Measurements from ENCODE around the gene AASDH.

DNA sequence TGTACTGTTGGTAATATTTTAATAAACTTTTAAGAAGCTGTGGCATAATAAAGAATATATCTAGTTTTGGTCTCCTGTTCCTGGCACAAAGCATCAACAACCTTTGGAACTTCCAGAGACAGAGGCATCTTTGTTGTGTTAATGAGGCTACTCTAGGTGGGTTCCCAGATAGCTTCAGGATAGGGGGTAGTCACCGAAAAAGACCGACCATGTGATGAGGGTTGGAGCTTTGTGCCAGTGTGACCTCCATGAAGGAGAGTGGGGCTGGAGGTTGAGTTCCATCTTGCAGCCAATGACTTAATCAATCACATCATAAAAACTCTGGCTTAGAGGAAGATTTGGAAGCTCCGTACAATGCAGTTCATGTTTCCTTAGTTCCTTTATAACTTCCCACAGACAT lies 38.2 kb upstream of the AASDH start:
- TF ChIP-seq, protein P1, sequence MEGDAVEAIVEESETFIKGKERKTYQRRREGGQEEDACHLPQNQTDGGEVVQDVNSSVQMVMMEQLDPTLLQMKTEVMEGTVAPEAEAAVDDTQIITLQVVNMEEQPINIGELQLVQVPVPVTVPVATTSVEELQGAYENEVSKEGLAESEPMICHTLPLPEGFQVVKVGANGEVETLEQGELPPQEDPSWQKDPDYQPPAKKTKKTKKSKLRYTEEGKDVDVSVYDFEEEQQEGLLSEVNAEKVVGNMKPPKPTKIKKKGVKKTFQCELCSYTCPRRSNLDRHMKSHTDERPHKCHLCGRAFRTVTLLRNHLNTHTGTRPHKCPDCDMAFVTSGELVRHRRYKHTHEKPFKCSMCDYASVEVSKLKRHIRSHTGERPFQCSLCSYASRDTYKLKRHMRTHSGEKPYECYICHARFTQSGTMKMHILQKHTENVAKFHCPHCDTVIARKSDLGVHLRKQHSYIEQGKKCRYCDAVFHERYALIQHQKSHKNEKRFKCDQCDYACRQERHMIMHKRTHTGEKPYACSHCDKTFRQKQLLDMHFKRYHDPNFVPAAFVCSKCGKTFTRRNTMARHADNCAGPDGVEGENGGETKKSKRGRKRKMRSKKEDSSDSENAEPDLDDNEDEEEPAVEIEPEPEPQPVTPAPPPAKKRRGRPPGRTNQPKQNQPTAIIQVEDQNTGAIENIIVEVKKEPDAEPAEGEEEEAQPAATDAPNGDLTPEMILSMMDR (IDR thresholded peaks at IDR 0.05): no peak
- TF ChIP-seq POLR2A (IDR thresholded peaks at IDR 0.05): no peak
